ENCODE results near the gene ZNF710.
A peak's percentile ranks its signal among the peaks of the same experiment; 100 is the strongest.
"Not testable (repeated sequence)": the region's sequence is repeated elsewhere in the genome, so short reads cannot be mapped to it uniquely, and the experiment has no call there.

ZNF710 gene

DNA sequence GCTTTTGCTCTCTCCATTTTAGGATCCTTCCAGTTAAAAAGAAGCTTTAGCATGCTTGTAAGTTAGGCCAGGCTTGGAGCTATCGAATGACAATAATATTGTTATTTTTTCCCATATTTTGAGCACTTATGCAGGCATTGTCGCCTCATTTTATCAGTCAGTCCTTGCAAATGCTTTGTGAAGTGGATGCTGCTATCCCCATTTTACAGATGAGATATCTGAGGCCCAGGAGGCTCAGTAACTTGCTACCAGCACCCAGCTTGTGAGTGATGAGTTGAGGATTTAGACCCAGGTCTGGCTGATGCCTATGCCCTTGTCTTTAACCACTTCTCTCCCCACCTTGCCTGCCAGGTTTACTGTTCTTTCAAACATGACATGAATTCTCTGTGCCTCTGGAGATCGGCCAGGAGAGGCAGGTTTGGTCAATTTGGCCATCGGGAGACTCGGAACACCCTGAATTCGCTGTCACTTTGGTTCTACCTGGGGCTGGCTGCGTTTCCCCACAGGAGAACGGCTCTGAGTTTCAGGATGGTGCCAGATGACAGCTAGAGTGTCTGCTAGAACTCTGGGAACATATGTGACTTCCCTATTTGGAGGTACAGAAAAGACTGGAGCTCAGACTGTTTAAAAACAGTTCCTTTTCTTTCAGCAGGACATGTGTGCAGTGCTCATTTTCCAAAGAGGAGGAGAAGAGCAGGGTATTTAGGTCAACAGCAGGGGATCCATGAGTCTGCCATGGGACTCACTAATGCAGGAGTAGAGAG lies 25.5 kb upstream of the ZNF710 start:
- no peak for TF ChIP-seq EZH2phosphoT487 (IDR thresholded peaks at IDR 0.05; ENCODE audit: borderline replicate concordance)
- no peak for TF ChIP-seq CTCF (conservative IDR thresholded peaks at IDR 0.05; ENCODE audit: low read length)
- Histone ChIP-seq H2AFZ (ENCODE audit: low read length) (peak overlapping the region; percentile 76), H3K79me2 (ENCODE audit: insufficient read depth, low read length) (no peaks in the 10 kb centered on the region), H3K27me3 (ENCODE audit: insufficient read depth, low read length, poor library complexity, severe bottlenecking) (no peaks in the 10 kb centered on the region), H3K9ac (ENCODE audit: low read depth, low read length, poor library complexity, severe bottlenecking) (no peak overlapping the region), H3K9me3 (ENCODE audit: insufficient read depth, low read depth, low read length) (no peaks in the 10 kb centered on the region), H3K4me1 (ENCODE audit: insufficient read depth, low read length, poor library complexity, severe bottlenecking) (no peaks in the 10 kb centered on the region), H4K20me1 (ENCODE audit: insufficient read depth, low read length, poor library complexity, severe bottlenecking) (no peaks in the 10 kb centered on the region), H3K4me2 (ENCODE audit: low read depth, low read length, poor library complexity, severe bottlenecking) (no peak overlapping the region), H3K9me2 (replicated peaks; ENCODE audit: low read depth, low read length) (no peaks in the 10 kb centered on the region), H3K4me3 (ENCODE audit: low read length, poor library complexity, severe bottlenecking) (no peak overlapping the region), H3F3A (ENCODE audit: low read depth) (no peaks in the 10 kb centered on the region), H3K36me3 (ENCODE audit: insufficient read depth, low read length) (no peaks in the 10 kb centered on the region)

- H3K9me2 ChIP-seq (replicated peaks; ENCODE audit: low read depth, low read length): no peaks in the 10 kb centered on the region
- no peak overlapping the region for H3K9ac ChIP-seq (ENCODE audit: low read depth, low read length, poor library complexity, severe bottlenecking)
- no peaks in the 10 kb centered on the region for H3F3A ChIP-seq (ENCODE audit: low read depth)
- no peak overlapping the region for H3K4me3 ChIP-seq (ENCODE audit: low read length, poor library complexity, severe bottlenecking)
- H3K36me3 ChIP-seq (ENCODE audit: insufficient read depth, low read length): no peaks in the 10 kb centered on the region
- no peaks in the 10 kb centered on the region for H3K27me3 ChIP-seq (ENCODE audit: insufficient read depth, low read length, poor library complexity, severe bottlenecking)
- no peak for TF ChIP-seq CTCF (conservative IDR thresholded peaks at IDR 0.05; ENCODE audit: low read length)
- no peak for TF ChIP-seq EZH2phosphoT487 (IDR thresholded peaks at IDR 0.05; ENCODE audit: borderline replicate concordance)
- H3K4me2 ChIP-seq (ENCODE audit: low read depth, low read length, poor library complexity, severe bottlenecking): no peak overlapping the region
- H3K79me2 ChIP-seq (ENCODE audit: insufficient read depth, low read length): no peaks in the 10 kb centered on the region
- H2AFZ ChIP-seq (ENCODE audit: low read length): peak overlapping the region; percentile 76
- no peaks in the 10 kb centered on the region for H3K4me1 ChIP-seq (ENCODE audit: insufficient read depth, low read length, poor library complexity, severe bottlenecking)
- no peaks in the 10 kb centered on the region for H4K20me1 ChIP-seq (ENCODE audit: insufficient read depth, low read length, poor library complexity, severe bottlenecking)
- H3K9me3 ChIP-seq (ENCODE audit: insufficient read depth, low read depth, low read length): no peaks in the 10 kb centered on the region
These were observed 24.9 kb upstream of the ZNF710 start for GRCh38 chr15:89976246-89976600.

DNA sequence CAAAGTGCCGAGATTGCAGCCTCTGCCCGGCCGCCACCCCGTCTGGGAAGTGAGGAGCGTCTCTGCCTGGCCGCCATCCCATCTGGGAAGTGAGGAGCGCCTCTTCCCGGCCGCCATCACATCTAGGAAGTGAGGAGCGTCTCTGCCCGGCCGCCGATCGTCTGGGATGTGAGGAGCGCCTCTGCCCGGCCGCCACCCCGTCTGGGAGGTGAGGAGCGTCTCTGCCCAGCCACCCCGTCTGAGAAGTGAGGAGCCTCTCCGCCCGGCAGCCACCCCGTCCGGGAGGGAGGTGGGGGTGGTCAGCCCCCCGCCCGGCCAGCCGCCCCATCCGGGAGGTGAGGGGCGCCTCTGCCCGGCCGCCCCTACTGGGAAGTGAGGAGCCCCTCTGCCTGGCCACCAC lies 23.3 kb upstream of the ZNF710 start:
- H3K79me2 ChIP-seq (ENCODE audit: insufficient read depth, low read length); H3K4me1 ChIP-seq (ENCODE audit: insufficient read depth, low read length, poor library complexity, severe bottlenecking); H4K20me1 ChIP-seq (ENCODE audit: insufficient read depth, low read length, poor library complexity, severe bottlenecking): not testable (repeated sequence)

GRCh38 chr15:89978914-89979313 lies 22.2 kb upstream of the ZNF710 start:
- Histone ChIP-seq H3K79me2 (ENCODE audit: insufficient read depth, low read length) (no peaks in the 10 kb centered on the region), H3K9me2 (replicated peaks; ENCODE audit: low read depth, low read length) (no peaks in the 10 kb centered on the region), H2AFZ (ENCODE audit: low read length) (no peak overlapping the region), H3K4me1 (ENCODE audit: insufficient read depth, low read length, poor library complexity, severe bottlenecking) (no peaks in the 10 kb centered on the region), H3K9me3 (ENCODE audit: insufficient read depth, low read depth, low read length) (no peaks in the 10 kb centered on the region), H3K4me2 (ENCODE audit: low read depth, low read length, poor library complexity, severe bottlenecking) (no peak overlapping the region), H3K9ac (ENCODE audit: low read depth, low read length, poor library complexity, severe bottlenecking) (no peak overlapping the region), H4K20me1 (ENCODE audit: insufficient read depth, low read length, poor library complexity, severe bottlenecking) (no peaks in the 10 kb centered on the region), H3K27me3 (ENCODE audit: insufficient read depth, low read length, poor library complexity, severe bottlenecking) (no peaks in the 10 kb centered on the region), H3K4me3 (ENCODE audit: low read length, poor library complexity, severe bottlenecking) (no peak overlapping the region), H3F3A (ENCODE audit: low read depth) (no peaks in the 10 kb centered on the region), H3K36me3 (ENCODE audit: insufficient read depth, low read length) (no peaks in the 10 kb centered on the region)
- TF ChIP-seq CTCF (conservative IDR thresholded peaks at IDR 0.05; ENCODE audit: low read length): no peak
- TF ChIP-seq EZH2phosphoT487 (IDR thresholded peaks at IDR 0.05; ENCODE audit: borderline replicate concordance): no peak

More for the DNA sequence above, 23.3 kb upstream of the ZNF710 start:
- H3K9me2 ChIP-seq (replicated peaks; ENCODE audit: low read depth, low read length); H3K4me2 ChIP-seq (ENCODE audit: low read depth, low read length, poor library complexity, severe bottlenecking); H3K9me3 ChIP-seq (ENCODE audit: insufficient read depth, low read depth, low read length); H3K36me3 ChIP-seq (ENCODE audit: insufficient read depth, low read length); H3K9ac ChIP-seq (ENCODE audit: low read depth, low read length, poor library complexity, severe bottlenecking); H3K4me3 ChIP-seq (ENCODE audit: low read length, poor library complexity, severe bottlenecking); H3F3A ChIP-seq (ENCODE audit: low read depth); H2AFZ ChIP-seq (ENCODE audit: low read length); H3K27me3 ChIP-seq (ENCODE audit: insufficient read depth, low read length, poor library complexity, severe bottlenecking): not testable (repeated sequence)
